HEK293T (cell line): ENCODE data around the gene ZNF672.

Experiments
- CTCF ChIA-PET: fragments of 350-600 bp; formaldehyde crosslinking; extraction: SDS; loops from one replicate; lab custom pipeline; 2021; ENCODE audit warnings: antibody characterized with exemption, inconsistent platforms; lab: Yijun Ruan, JAX
- POLR2A ChIA-PET: fragments of 350-600 bp; formaldehyde crosslinking; extraction: SDS; loops from one replicate; lab custom pipeline; 2020; ENCODE audit warnings: antibody characterized with exemption, inconsistent platforms; lab: Yijun Ruan, JAX
- DNase-seq: peaks from one replicate; pipeline ENCODE4 v3.0.0; 2012; ENCODE audit warnings: mixed read lengths; ENCODE audit errors: extremely low spot score
- ARNT ChIP-seq: fragments of 450-650 bp; IDR thresholded peaks from 2 replicates; pipeline ENCODE4 v1.6.1; 2017; ENCODE audit warnings: mild to moderate bottlenecking
- BHLHE40 ChIP-seq: fragments of 450-650 bp; IDR thresholded peaks from 2 replicates; pipeline ENCODE4 v1.6.1; 2016; ENCODE audit warnings: mild to moderate bottlenecking, moderate library complexity, borderline replicate concordance
- CTBP1 ChIP-seq: fragments of 450-650 bp; IDR thresholded peaks from 2 replicates; pipeline ENCODE4 v1.6.1; 2016; ENCODE audit warnings: borderline replicate concordance
- ELF4 ChIP-seq: fragments of 450-650 bp; IDR thresholded peaks from 2 replicates; pipeline ENCODE4 v1.6.1; 2017; ENCODE audit warnings: antibody characterized with exemption
- FOXA1 ChIP-seq: fragments of 450-650 bp; IDR thresholded peaks from 2 replicates; pipeline ENCODE4 v1.6.1; 2016; ENCODE audit warnings: mild to moderate bottlenecking
- FOXK2 ChIP-seq: fragments of 450-650 bp; IDR thresholded peaks from 2 replicates; pipeline ENCODE4 v1.6.1; 2016; ENCODE audit warnings: mild to moderate bottlenecking
- FOXM1 ChIP-seq: fragments of 450-650 bp; IDR thresholded peaks from 2 replicates; pipeline ENCODE4 v1.6.1; 2017; ENCODE audit warnings: mild to moderate bottlenecking, borderline replicate concordance
- HDGF ChIP-seq: fragments of 450-650 bp; IDR thresholded peaks from 2 replicates; pipeline ENCODE4 v1.6.1; 2017; ENCODE audit warnings: antibody characterized with exemption, borderline replicate concordance
- L3MBTL2 ChIP-seq: fragments of 450-650 bp; conservative IDR thresholded peaks from 2 replicates; pipeline ENCODE4 v1.6.1; 2016; ENCODE audit warnings: mild to moderate bottlenecking
- LEF1 ChIP-seq: fragments of 450-650 bp; IDR thresholded peaks from 2 replicates; pipeline ENCODE4 v1.6.1; 2017; ENCODE audit warnings: mild to moderate bottlenecking, borderline replicate concordance
- NFRKB ChIP-seq: fragments of 450-650 bp; IDR thresholded peaks from 2 replicates; pipeline ENCODE4 v1.6.1; 2016; ENCODE audit warnings: mild to moderate bottlenecking, moderate library complexity
- PKNOX1 ChIP-seq: fragments of 450-650 bp; IDR thresholded peaks from 2 replicates; pipeline ENCODE4 v1.6.1; 2016
- SP1 ChIP-seq: fragments of 450-650 bp; IDR thresholded peaks from 2 replicates; pipeline ENCODE4 v1.6.1; 2017
- SUZ12 ChIP-seq: fragments of 450-650 bp; IDR thresholded peaks from 2 replicates; pipeline ENCODE4 v1.6.1; 2016; ENCODE audit warnings: mild to moderate bottlenecking
- TARDBP ChIP-seq: fragments of 450-650 bp; IDR thresholded peaks from 2 replicates; pipeline ENCODE4 v1.6.1; 2016

Gene ZNF672

GRCh38 chr1:248847956-248848561 is 10.0 kb downstream of the ZNF672 start:
- ChIA-PET CTCF (no interaction called here), POLR2A (no interaction called here)
- no peak for TF ChIP-seq PKNOX1
- TF ChIP-seq CTBP1, result no peak
- no peak for TF ChIP-seq FOXM1
- TF ChIP-seq L3MBTL2, result no peak
- TF ChIP-seq TARDBP, result no peak
- no peak for TF ChIP-seq FOXA1
- no peak for TF ChIP-seq NFRKB
- no peak for TF ChIP-seq ELF4
- no peak for TF ChIP-seq SUZ12
- DNase-seq, result no peak

- no peak for DNase-seq
- TF ChIP-seq NFRKB (no peak), ELF4 (no peak), BHLHE40 (no peak), ARNT (no peak)
- POLR2A ChIA-PET, result no interaction called here
- CTCF ChIA-PET, result no interaction called here
Measured at GRCh38 chr1:248848602-248849001, 10.6 kb downstream of the ZNF672 start.

GRCh38 chr1:248849152-248849551 is 11.1 kb downstream of the ZNF672 start:
- CTCF ChIA-PET, result no interaction called here
- POLR2A ChIA-PET, result no interaction called here
- TF ChIP-seq FOXA1, result no peak
- no peak for DNase-seq

GRCh38 chr1:248849637-248850036 is 11.6 kb downstream of the ZNF672 start:
- ChIA-PET CTCF (no interaction called here), POLR2A (no interaction called here)
- no peak for DNase-seq
- TF ChIP-seq ELF4 (no peak), PKNOX1 (no peak), SP1 (no peak), LEF1 (no peak), BHLHE40 (no peak), TARDBP (no peak), FOXA1 (no peak), FOXM1 (no peak), ARNT (no peak), L3MBTL2 (no peak), SUZ12 (no peak), FOXK2 (no peak), CTBP1 (no peak), NFRKB (no peak)

- TF ChIP-seq SUZ12, result no peak
- TF ChIP-seq ARNT, result no peak
- no peak for TF ChIP-seq TARDBP
- TF ChIP-seq PKNOX1, result no peak
- TF ChIP-seq LEF1, result no peak
- POLR2A ChIA-PET, result no interaction called here
- CTCF ChIA-PET, result no interaction called here
- DNase-seq, result no peak
Measured at GRCh38 chr1:248850124-248850523, 12.1 kb downstream of the ZNF672 start.

GRCh38 chr1:248850536-248851251 is 12.7 kb downstream of the ZNF672 start:
- CTCF ChIA-PET, result no interaction called here
- TF ChIP-seq FOXA1, result no peak
- TF ChIP-seq TARDBP, result no peak
- no peak for TF ChIP-seq BHLHE40
- TF ChIP-seq NFRKB, result no peak
- no peak for TF ChIP-seq CTBP1
- TF ChIP-seq HDGF, result no peak
- DNase-seq, result no peak
- POLR2A ChIA-PET, result interaction anchor here (0.8 kb wide), 1 partner anchor 13 kb away, joined by 3 read pairs; the partner anchor contains the start of gene ZNF672

GRCh38 chr1:248851390-248851789 is 13.4 kb downstream of the ZNF672 start:
- ChIA-PET CTCF (no interaction called here), POLR2A (interaction anchor here (0.8 kb wide), 1 partner anchor 14 kb away, joined by 3 read pairs; the partner anchor contains the start of gene ZNF672)
- DNase-seq, result no peak
- TF ChIP-seq PKNOX1 (0 out of 2 replicates have a peak, but pooled peaks have one; percentile 34), NFRKB (no peak)
